Heart left ventricle (tissue), 16 donors: ENCODE data around the gene LMF2. TPM values are rescaled to one million over a fixed set of nuclear protein-coding genes. Genes with fewer than 3 reads are reported as not detected.

ENCODE experiments used
- ATAC-seq, 4 donors: fragments of 200-7000 bp; cut with Tn5 transposase; one replicate each; pipeline ENCODE4 v1.9.1; 2020 to 2022; ENCODE audit warnings: moderate library complexity in 4 of 4, mild to moderate bottlenecking in 3 of 4, moderate number of reproducible peaks in 1 of 4
- DNase-seq, 5 donors: peaks; one replicate each; pipeline ENCODE4 v3.0.0-alpha.2; 2020
- H3K27ac ChIP-seq, 12 donors: fragments of 200-600 bp; sonication (generic) in 4 of 12; one replicate each; pipeline versions ENCODE4 v1.5.0 to v1.8.0; 2016 to 2022; ENCODE audit warnings: mild to moderate bottlenecking in 2 of 12
- H3K27me3 ChIP-seq, 9 donors: fragments of 200-600 bp; sonication (generic) in 2 of 9; one replicate each; pipeline versions ENCODE4 v1.5.1 to v1.8.0; 2016 to 2022; ENCODE audit warnings: mild to moderate bottlenecking in 3 of 9
- H3K36me3 ChIP-seq, 9 donors: fragments of 200-600 bp; sonication (generic) in 2 of 9; one replicate each; pipeline versions ENCODE4 v1.5.0 to v1.8.0; 2018 to 2022; ENCODE audit warnings: mild to moderate bottlenecking in 2 of 9
- H3K4me1 ChIP-seq, 12 donors: fragments of 200-600 bp; sonication (generic) in 4 of 12; one replicate each; pipeline versions ENCODE4 v1.5.0 to v1.8.0; 2016 to 2022; ENCODE audit warnings: mild to moderate bottlenecking in 3 of 12
- H3K4me3 ChIP-seq, 12 donors: fragments of 200-600 bp; sonication (generic) in 4 of 12; one replicate each; pipeline versions ENCODE4 v1.5.0 to v1.8.0; 2017 to 2022; ENCODE audit warnings: mild to moderate bottlenecking in 9 of 12, moderate library complexity in 4 of 12
- H3K9me3 ChIP-seq, 12 donors: fragments of 200-600 bp; sonication (generic) in 4 of 12; one replicate each; pipeline versions ENCODE4 v1.5.0 to v1.8.0; 2016 to 2022; ENCODE audit warnings: mild to moderate bottlenecking in 1 of 12
- POLR2A ChIP-seq, 2 donors: fragments of 450-650 bp; IDR thresholded peaks; one replicate each; pipeline ENCODE4 v1.6.1; 2017; ENCODE audit warnings: antibody characterized with exemption in 2 of 2, mild to moderate bottlenecking in 2 of 2, moderate library complexity in 2 of 2
- WGBS, 4 donors: extraction: QIAGEN DNeasy Blood & Tissue Kit in 2 of 4; methylation state at CpG; one replicate each; pipeline versions ENCODE4 v1.1.5 to v1.1.7; 2013 to 2018; 5-methylcytosine and 5-hydroxymethylcytosine counted together
- intact Hi-C, 10 donors: fragments of 100-400 bp; cut with DNase I; formaldehyde crosslinking; loops; one replicate each; pipeline versions ENCODE4 v1.11.1 to v1.14.2; 2022
- polyA plus RNA-seq, 2 donors: library from polyadenylated mRNA; stranded (reverse); fragments of 200-250 nt; gene quantifications; one replicate each; pipeline ENCODE4 v1.2.3, GENCODE V29; 2013
- total RNA-seq, 9 donors: library from RNA; depleted of rRNA in 2 of 9; stranded (reverse); fragments of >200 nt in 2 of 9; fragmentation: NEBNext Ultra II Directional in 3 of 9; extraction: Animal tissue kit (Norgen Biotek cat#: 25700) in 3 of 9; gene quantifications; one replicate each; pipeline versions ENCODE4 v1.1.0 to v1.2.4, GENCODE V29; 2016 to 2023
- TF ChIP-seq, protein P1 (sequence below), 12 donors: fragments of 200-600 bp; sonication (generic) in 4 of 12; IDR thresholded peaks; one replicate each; pipeline versions ENCODE4 v1.5.0 to v1.8.0; 2018 to 2022; ENCODE audit warnings: antibody characterized with exemption in 12 of 12, mild to moderate bottlenecking in 5 of 12
- donor health status: ischemic (EF 13 %, LVEDD 7.1; RV severe dilation, severe dysfunction).
- donor health status: healthy with polysubstance abuse.
- donor health status: DM: no; HTN: yes; CAD: no.
- donor health status: DM: no; HTN: no; CAD: no.
- donor health status: ischemic (EF 25% LVEDD 6.9; RV normal size, moderate dysfunction).
- donor health status: ischemic (EF 25% LVEDD 5.7; RV mildly dilated, moderate dysfunction).
- donor health status: healthy.
- donor health status: DM: yes; HTN: yes; CAD: no.
- donor health status: ischemic (EF 35%, LVEDD 5.7; RV mildly dilated, moderate dysfunction).
- donor health status: nonischemic (EF 11% LVEDD 7.7; RV severe dilation, severe dysfunction).
- donor health status: DM: yes; HTN: yes; CAD: no.
- donor health status: PGD.
- donor health status: ischemic (EF 29% LVEDD 5.4; RV normal size, mild dysfunction).
- donor health status: nonischemic (EF 23%, LVEDD 6.1; RV moderate dilation, normal function).

The LMF2 gene
- total and polyA plus RNA-seq, 11 donors: 20.9 to 46.5 (median 32.1) TPM

- no peaks in the 10 kb centered on the region for H3K36me3 ChIP-seq
- TF ChIP-seq, protein P1, sequence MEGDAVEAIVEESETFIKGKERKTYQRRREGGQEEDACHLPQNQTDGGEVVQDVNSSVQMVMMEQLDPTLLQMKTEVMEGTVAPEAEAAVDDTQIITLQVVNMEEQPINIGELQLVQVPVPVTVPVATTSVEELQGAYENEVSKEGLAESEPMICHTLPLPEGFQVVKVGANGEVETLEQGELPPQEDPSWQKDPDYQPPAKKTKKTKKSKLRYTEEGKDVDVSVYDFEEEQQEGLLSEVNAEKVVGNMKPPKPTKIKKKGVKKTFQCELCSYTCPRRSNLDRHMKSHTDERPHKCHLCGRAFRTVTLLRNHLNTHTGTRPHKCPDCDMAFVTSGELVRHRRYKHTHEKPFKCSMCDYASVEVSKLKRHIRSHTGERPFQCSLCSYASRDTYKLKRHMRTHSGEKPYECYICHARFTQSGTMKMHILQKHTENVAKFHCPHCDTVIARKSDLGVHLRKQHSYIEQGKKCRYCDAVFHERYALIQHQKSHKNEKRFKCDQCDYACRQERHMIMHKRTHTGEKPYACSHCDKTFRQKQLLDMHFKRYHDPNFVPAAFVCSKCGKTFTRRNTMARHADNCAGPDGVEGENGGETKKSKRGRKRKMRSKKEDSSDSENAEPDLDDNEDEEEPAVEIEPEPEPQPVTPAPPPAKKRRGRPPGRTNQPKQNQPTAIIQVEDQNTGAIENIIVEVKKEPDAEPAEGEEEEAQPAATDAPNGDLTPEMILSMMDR (IDR thresholded peaks at IDR 0.05): no peak
- no peak for TF ChIP-seq POLR2A (IDR thresholded peaks at IDR 0.05)
- 62 to 88% (median 66%) methylated on average over 15 to 35 of the region's 35 CpGs for WGBS, 4 donors
- DNase-seq: peak in 1 of 5 donors; percentile 65
- intact Hi-C loops: no loop called here
- H3K4me3 ChIP-seq: peak overlapping the region in 5 of 12 donors; percentile 40 to 61 (median 48)
- ATAC-seq: no peak
- no peaks in the 10 kb centered on the region for H3K9me3 ChIP-seq
- peaks cover 0 to 17% (median 4%) of the 10 kb centered on the region in 12 donors for H3K4me1 ChIP-seq
- H3K27ac ChIP-seq: no peak overlapping the region
- H3K27me3 ChIP-seq: peaks cover 25 to 57% (median 34%) of the 10 kb centered on the region in 9 donors
Observed at GRCh38 chr22:50482107-50483074, 25.1 kb downstream of the LMF2 start.

GRCh38 chr22:50481440-50482106, 25.9 kb downstream of the LMF2 start, which contains the start of gene ADM2:
ADM2 (plus strand) TSS chr22:50481543; CDS start chr22:50481848, 305 bp downstream.
- H3K4me1 ChIP-seq: peaks cover 0 to 17% (median 4%) of the 10 kb centered on the region in 12 donors
- H3K27me3 ChIP-seq: peaks cover 24 to 57% (median 34%) of the 10 kb centered on the region in 9 donors
- WGBS, 4 donors: 1 to 5% (median 3%) methylated on average over 14 to 70 of the region's 70 CpGs
- intact Hi-C loops: no loop called here
- ATAC-seq: peak in 2 of 4 donors; percentile 17 to 46
- H3K9me3 ChIP-seq: no peaks in the 10 kb centered on the region
- peak within 1 kb of the TSS; percentile 8 to 61 (median 40) for H3K4me3 ChIP-seq
- peak in 2 of 5 donors; percentile 48 to 75 for DNase-seq
- no peak within 1 kb of the TSS for H3K27ac ChIP-seq
- TF ChIP-seq POLR2A (IDR thresholded peaks at IDR 0.05): no peak
- H3K36me3 ChIP-seq: no peaks in the 10 kb centered on the region

DNA sequence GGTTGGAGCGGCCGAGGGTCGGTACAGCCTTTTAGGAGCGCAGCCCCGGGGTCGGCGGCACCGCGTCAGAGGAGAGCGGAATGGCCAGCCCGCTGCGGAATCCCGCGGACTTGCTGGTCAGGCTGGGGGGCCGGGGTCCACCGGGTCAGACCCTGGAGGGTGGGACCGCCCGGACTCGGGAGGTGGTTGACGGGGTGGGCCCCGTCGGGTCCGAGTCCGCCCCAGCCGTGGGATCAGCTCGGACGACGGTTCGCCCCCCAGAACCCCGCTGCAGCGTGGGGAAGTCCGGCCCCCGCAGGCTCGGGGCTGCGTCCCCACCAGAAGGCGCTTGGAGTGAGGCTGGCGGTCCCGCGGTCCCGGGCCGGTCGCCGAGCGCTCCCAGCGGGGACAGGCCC, 26.5 kb downstream of the LMF2 start:
- Histone ChIP-seq H3K27ac (no peak overlapping the region), H3K27me3 (peaks cover 24 to 57% (median 34%) of the 10 kb centered on the region in 9 donors), H3K4me3 (peak overlapping the region; percentile 8 to 61 (median 40)), H3K4me1 (peaks cover 0 to 17% (median 4%) of the 10 kb centered on the region in 12 donors), H3K9me3 (no peaks in the 10 kb centered on the region), H3K36me3 (no peaks in the 10 kb centered on the region)
- TF ChIP-seq POLR2A (IDR thresholded peaks at IDR 0.05): no peak
- TF ChIP-seq, protein P1 (IDR thresholded peaks at IDR 0.05): no peak
- no peak for DNase-seq
- intact Hi-C loops: no loop called here
- ATAC-seq: no peak
- WGBS, 4 donors: 0 to 4% (median 3%) methylated on average over 13 to 45 of the region's 45 CpGs

DNA sequence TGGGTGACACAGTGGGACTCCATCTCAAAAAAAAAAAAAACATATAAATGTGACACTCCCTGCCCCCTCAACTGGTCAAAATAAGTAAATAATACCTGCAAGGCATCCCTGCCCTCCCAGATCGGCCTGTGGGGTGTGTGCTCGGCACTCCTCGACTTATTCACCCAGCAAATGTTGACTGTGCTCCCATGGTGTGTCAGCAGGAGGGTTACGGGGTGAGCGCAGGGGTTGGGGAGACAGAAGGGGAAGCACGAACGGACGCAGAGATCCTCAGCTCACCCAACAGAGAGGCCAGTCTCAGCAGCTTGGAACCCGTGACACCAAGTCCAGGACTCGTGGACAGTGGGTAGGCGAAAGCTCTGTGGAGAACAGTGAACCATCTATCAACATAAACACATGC, 27.8 kb downstream of the LMF2 start:
- intact Hi-C loops: no loop called here
- Histone ChIP-seq H3K27me3 (peaks cover 24 to 57% (median 34%) of the 10 kb centered on the region in 9 donors), H3K36me3 (no peaks in the 10 kb centered on the region), H3K4me1 (peaks cover 0 to 23% (median 8%) of the 10 kb centered on the region in 12 donors), H3K4me3 (no peak overlapping the region), H3K9me3 (no peaks in the 10 kb centered on the region), H3K27ac (no peak overlapping the region)
- 65 to 80% (median 76%) methylated on average over 10 to 11 of the region's 11 CpGs for WGBS, 4 donors
- DNase-seq: no peak
- no peak for ATAC-seq
- TF ChIP-seq, protein P1 (IDR thresholded peaks at IDR 0.05): no peak
- no peak for TF ChIP-seq POLR2A (IDR thresholded peaks at IDR 0.05)
